ENCODE measurements around the gene BAIAP2L1.

DNA sequence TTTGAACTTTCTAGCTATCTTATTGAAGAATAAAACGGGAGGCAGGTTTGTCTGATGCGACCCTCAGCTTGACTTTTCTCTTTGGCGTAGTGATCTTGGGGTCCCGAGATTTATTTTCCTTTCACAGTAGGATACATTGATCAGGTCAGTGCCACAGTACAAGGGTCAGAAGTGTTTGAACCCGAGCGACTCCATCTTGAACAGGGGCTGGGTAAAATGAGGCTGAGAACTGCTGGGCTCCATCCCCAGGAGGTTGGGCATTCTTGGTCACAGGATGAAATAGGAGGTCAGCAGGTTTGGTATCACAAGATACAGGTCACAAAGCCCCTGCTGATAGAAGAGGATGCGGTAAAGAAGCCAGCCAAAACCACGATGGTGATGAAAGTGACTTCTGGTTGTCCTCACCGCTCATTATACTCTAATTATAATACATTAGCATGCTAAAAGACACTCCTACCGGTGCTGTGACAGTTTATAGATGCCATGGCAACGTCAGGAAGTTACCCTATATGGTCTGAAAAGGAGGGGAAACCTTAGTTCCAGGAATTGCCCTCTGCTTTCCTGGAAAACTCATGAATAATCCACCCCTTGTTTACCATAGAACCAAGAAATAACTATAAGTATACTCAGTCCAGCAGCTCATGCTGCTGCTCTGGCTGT is 145.8 kb downstream of the BAIAP2L1 start:
- TF ChIP-seq, protein P1, sequence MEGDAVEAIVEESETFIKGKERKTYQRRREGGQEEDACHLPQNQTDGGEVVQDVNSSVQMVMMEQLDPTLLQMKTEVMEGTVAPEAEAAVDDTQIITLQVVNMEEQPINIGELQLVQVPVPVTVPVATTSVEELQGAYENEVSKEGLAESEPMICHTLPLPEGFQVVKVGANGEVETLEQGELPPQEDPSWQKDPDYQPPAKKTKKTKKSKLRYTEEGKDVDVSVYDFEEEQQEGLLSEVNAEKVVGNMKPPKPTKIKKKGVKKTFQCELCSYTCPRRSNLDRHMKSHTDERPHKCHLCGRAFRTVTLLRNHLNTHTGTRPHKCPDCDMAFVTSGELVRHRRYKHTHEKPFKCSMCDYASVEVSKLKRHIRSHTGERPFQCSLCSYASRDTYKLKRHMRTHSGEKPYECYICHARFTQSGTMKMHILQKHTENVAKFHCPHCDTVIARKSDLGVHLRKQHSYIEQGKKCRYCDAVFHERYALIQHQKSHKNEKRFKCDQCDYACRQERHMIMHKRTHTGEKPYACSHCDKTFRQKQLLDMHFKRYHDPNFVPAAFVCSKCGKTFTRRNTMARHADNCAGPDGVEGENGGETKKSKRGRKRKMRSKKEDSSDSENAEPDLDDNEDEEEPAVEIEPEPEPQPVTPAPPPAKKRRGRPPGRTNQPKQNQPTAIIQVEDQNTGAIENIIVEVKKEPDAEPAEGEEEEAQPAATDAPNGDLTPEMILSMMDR (IDR thresholded peaks at IDR 0.05) = no peak
- TF ChIP-seq POLR2A (IDR thresholded peaks at IDR 0.05) (no peak), POLR2AphosphoS5 (IDR thresholded peaks at IDR 0.05) (no peak)
